GM19193 (cell line): Measurements from ENCODE around the gene ADCY5.

ENCODE experiments used
- POLR2A ChIP-seq: IDR thresholded peaks from 4 replicates; pipeline ENCODE4 v1.6.1; 2011; ENCODE audit not compliant: insufficient read depth, insufficient read length; ENCODE audit errors: extremely low read depth

Gene ADCY5

DNA sequence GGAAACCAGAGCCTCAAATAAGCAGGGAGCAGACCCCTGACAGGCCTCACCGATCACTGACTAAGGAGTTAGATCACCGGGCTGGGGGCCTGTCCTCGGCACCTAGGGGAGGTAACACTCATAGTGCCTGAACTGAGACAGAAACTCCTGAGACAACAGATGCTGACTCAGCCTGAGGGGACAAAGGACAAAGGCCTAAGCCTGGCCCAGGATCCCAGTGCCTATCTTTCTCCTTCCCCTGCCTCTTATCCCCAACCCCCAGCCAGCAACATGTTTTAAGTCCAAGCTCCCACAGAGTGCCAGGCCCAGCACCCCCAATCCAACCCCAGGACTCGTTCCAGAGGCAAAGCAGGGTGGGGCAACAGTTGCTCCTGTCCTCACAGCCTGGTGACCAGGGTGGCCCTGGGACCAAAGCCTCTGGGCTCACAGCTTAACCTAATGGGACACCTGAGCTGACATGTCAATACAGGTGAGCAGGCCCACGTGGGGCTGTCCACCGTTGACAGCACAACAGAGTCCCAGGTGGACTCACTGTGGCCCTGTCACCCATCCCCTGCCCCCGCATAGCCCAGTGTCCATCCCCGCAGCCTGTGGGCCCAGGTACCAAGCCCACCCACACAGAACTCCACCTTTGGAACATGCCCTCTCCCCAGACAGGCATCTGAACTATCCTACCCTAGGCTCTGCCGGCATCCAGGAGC lies 37.4 kb downstream of the ADCY5 start:
- no peak for TF ChIP-seq POLR2A

DNA sequence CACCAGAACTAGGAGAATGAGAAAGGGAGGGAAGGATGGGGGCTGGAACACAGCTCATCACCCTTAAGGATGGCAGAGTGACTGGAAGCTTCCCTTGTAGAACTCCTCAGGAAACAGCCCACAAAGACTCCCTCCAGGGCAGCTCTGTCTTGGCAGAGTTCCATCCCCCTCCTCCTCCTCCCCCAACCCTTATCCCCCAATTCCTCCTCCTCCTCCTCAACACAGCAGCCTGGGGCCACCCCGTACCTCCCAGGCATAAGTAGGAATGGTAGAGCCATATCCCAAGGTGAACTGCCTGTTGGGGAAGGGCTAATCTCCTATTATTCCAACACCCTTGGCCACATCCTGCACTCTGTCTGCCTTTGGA lies 38.8 kb downstream of the ADCY5 start:
- no peak for TF ChIP-seq POLR2A

DNA sequence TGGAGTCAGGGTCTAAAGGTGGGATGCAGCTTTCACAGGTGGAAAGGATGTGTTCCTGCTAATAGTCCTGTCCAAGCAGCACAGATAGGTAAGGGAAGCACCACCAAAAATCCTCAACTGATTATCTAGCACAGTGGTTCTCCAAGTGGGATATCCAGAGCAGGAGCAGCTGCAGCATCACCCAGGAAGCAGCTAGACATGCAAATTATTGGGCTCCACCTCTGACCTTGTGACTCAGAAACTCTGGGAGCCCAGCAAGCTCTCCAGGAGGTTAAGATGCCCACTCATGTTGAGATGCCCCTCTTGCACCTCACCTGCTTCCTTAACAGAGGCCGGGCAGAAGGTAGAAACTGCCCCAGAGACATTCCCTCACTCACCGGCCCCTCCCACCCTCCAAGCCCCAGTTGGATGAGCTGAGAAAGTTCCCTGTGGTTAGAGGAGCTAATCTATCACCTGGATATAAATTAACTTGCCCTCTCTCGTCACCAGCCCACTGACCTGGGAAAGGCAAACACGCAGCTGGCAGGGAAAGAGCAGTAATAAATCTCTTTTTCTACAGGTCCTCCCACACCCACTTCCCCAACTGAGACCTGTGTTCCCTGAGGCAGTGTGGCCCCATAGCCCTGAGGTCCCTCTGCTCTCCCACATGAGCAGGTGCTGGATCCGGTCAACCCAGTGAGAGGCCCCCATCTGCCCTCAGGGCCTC lies 39.3 kb downstream of the ADCY5 start:
- TF ChIP-seq POLR2A, result no peak

DNA sequence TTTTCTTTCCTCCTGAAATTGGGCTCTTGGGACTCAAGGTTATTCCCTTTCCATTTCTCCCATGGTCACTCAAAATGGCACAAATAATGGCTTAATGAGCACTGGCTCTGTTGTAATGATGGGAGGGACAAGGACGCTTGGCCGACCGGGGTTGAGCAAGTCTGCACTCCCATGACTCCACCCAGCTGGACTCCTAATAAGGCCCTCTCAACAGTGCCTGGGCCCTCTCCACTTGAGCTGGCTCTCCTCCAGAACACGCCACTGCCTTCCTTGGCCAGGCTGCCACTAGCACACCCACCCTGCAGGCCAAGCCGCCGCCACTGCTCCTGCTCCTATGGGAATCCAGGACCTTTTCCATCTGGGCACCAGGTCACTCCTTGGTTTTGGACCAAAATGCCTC lies 42.3 kb downstream of the ADCY5 start:
- no peak for TF ChIP-seq POLR2A

DNA sequence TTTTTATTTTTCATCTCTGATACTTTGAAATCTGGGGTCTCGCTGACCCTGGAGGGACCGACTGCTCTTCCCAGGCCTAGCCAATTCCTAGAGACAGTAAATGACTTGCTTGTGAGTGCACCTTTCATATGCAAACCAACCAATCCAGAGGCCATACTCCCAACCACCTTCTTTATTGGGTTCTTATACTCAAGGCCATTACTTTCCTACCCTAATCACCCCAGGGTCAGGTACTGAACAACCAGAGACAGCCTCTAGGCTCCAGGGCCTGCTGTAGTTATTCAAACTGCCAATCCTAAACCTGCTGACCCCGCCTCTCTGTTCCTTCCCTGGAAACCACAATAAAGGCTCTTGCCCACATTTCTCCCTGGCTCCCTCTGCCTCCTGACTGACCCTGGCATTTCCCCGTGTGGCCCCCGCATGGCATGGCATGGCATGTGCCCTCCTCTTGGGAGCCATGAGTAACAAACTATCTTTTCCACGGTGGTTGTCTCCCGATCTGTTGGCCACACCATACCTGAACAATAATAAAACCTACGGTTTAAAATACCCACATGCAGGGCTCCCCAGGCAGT lies 42.9 kb downstream of the ADCY5 start:
- no peak for TF ChIP-seq POLR2A

DNA sequence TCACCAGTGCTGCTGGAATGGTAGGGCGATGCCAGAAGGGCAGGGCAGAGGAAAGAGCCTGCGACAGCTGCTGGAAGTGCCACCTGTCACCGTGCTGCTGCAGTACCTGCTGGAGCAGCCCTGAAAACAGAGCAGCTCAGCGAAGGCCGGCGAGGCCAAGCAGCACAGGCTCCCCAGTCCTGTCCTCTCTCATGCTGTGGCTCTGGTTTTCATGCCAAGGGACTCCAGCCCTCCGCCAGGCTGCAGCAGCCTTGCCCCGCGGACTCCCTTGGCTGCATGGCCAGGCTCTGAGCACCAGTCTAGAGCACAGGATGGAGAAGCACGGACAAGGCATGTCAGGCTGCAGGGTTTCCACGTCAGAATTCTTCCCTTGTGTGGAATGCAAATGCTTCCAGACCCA lies 43.9 kb downstream of the ADCY5 start:
- no peak for TF ChIP-seq POLR2A

DNA sequence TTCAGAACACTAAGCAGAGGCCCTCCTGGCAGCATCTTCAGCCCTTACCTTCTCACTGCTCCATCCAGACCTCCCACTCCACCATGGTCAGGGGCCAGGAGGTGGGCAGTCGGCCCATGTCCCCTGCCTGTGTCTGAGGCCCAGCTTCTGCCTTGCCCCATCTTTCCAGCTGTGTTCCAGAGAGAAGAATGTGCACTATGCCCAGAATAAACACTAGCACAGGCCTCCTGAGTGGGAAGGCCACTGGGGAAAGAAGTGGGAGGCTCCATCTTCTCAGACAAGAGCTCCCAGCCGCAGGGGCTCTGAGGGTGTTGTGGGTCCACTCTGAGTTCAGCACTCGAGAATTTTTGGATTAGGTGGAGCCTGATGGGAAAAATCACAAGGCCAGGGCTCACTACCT lies 44.5 kb downstream of the ADCY5 start:
- TF ChIP-seq POLR2A, result no peak

DNA sequence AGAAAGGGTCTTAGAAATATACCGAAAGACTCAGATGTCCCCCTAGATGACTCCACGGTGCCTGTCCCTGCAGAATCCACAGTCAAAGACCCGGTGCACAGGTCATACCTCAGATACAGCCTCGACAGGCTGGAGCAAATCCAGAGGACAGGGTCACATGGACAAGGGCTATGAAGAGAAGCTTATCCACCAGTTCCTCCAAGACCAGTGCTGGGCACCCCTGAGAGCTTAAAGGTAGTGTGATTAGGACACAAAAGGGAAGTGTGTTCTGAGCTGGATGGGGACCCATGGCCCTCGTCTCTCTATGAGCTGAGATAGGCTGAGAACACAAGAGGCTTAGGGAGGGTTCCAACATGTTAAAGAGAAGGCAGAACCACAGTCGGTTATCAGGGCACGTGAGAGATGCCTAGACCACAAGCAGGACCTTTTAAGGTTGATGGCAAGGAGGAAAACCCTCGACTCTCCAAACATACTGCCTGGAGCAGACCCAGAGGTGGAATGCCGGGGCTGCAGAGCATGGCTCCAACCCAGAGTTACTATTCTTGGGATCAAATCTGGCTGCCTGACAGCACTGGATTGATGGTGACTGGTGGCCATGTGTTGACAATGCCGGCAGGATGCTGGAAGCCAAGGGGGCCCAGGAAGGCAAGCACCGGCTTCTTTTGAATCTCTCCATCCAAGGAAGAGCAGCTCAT lies 46.9 kb downstream of the ADCY5 start:
- TF ChIP-seq POLR2A, result no peak

DNA sequence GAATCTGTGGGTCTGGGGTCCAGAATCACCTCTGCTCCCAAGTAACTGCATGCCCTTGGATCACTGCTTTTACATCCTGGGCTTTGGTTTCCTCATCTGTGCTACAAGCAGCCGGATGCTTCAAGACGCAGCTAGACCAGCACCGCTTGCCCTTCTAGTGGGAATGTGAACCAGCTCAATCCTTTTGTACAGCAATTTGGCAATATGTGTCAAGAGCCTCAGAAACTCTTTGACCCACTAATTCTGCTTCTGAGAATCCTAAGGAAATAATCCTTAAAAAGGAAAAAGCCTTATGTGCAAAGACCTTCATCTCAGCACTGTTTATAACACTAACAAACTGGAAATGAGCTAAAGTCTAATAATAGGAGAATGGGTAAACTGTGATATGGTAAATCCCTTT lies 48.7 kb downstream of the ADCY5 start:
- no peak for TF ChIP-seq POLR2A

DNA sequence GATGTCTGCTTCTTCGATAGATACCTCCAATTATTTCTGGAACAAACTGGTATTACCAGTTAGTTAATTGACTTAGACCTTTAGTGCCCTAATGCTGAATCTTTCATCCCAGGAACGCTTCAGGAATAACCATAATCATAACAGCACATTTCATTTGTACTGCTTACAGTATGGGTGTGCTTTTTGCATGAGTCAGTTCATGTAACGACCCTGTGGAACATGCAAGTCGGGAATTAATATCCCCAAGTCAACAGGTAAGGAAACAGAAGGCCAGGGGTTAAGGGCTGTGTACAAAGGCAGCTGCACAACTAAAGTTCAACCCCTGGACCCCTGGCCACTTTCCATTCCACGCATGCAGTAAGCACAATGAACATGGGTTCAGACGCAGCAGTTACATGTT lies 49.2 kb downstream of the ADCY5 start:
- TF ChIP-seq POLR2A, result no peak

DNA sequence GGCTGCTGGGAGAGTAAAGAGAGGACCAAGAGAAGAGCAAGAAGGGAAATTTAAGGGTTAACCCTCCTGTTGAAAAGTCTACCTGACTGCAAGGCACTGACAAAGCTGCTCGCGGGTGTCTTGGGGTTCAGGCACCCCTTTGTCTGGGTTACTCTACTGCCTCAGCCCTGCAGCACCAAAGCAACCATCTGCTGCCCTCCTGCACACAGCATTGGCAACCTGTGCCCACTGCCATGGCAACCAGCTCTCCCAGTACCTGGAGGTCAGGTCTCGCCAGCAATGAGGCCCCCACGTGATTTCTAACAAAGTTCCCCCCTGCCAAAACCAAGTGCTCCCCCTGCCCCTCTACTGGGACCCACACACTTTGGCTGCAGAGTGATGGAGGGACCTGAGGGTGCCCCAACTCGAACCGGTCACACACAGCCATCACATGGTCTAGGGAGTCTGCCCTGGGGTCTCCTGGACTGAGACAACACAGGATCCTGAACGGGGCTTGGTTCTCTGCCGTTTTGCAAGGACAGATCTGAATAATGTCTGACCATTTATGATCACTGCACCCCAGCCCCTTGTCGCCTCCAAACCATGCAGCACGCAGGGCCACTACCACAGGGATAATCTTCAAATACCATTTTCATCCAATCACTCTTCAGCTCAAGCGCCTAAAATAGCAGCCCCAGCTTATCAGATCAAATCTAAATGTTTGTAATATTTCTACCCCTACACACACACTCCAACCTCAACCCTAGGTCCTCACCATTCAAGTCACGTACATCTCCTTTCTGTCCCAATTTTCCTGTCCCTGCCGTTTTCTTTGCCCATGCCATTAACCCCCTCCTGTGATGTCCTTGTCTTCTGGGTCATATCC lies 50.7 kb downstream of the ADCY5 start:
- TF ChIP-seq POLR2A, result no peak

DNA sequence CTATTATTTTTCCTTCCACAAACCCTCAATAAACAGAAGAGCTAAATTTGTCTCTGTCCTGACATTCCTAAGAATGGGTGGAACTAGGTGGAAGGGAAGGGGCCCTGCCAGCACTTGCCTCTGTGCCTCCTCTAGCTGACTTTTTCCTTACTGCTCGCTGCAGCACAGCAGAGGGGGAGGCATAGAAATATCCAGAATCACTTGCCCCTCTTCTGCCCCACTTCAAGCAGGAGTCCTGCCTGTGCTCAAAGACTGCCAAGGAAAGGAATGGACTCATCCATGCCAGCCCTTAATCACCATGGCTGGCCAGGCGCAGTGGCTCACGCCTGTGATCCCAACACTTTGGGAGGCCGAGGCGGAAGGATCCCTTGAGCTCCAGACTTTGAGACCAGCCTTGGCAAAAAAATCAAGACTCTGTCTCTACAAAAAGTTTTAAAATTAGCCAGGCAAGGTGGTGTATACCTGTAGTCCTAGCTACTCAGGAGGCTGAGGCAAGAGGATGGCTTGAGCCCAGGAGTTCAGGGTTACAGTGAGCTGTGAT lies 51.8 kb downstream of the ADCY5 start:
- TF ChIP-seq POLR2A, result no peak

DNA sequence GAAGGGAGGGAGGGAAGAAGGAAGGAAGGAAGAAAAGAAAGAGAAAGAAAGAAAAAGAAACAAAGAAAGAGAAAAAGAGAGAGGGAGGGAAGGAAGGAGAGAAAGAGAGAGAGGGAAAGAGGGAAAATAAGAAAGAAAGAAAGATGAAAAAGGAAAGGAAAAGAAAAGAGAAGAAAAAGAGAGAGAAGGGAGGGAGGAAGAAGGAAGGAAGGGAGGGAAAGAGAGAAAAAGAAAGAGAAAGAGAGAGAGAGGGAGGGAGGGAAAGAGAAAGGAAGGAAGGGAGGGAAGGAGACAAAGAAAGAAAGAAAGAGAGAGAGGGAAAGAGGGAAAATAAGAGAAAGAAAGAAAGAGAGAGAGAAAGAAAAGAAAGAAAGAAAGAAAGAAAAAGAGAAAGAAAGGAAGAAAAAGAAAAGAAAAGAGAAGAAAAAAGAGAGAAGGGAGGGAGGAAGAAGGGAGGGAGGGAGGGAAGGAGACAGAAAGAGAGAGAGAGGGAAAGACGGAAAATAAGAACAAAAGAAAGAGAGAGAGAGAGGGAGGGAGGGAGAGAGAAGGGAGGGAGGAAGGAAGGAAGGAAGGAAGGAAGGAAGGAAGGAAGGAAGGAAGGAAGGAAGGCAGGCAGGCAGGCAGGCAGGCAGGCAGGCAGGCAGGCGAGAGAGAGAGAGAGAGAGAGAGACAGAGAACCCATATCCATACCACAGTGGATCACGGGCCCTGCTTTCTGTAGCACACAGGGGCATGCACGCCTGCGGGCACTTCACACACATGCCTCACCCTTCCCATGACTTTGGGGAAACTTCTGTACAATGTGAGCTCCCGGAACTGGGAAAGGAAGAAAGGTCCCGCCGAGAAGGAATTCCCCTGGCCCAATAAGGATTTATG lies 52.5 kb downstream of the ADCY5 start:
- TF ChIP-seq POLR2A, result no peak

DNA sequence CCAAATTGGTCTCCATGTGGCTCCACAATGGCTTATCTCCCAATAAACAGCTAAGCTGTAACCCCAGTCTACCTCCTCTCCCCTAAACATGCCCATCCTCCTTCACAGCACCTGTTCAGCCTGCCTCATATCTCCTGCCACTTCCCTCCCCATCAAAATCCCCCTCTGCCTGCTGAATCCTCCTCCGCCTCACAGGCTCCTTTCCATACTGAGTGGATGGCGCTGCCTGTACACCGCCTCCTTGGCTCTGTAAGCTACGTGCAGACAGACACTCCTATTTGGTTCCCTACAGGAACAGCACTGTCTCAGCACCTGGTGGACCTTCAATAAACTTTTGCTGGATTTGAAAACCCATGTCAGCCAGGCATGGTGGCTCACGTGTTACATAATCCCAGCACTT lies 53.7 kb downstream of the ADCY5 start:
- no peak for TF ChIP-seq POLR2A

DNA sequence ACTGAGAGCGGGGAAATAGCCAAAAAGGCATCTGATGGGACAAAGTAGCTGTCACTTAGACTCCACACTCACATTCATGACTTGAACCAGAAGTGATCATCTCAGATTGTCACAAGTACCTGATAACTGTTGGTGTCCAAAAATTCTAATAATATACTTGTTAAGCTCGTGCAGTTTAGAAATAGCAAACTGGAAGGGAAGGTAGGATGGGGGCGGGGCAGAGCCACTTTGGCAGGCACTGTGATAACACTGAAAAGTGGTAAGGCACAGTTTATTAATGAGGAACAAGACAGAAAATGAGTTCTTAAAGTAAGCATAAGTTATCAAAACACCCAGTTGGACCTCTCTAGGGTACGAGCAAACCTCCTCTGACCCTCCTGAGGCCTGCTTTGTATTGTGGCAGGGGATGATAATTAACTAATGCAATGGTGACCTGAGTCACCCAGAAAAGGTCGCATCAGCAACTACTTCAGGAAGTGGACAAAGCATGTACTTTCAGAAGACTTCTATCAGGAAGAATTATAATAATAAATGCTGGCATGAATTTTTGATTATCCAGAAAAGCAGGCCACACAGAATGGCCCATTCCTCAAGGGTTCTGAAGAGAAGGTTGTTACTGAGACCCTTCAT lies 54.4 kb downstream of the ADCY5 start:
- TF ChIP-seq POLR2A, result no peak
